Measurements from ENCODE around the gene FBXW2. TPM values are rescaled to one million over a fixed set of nuclear protein-coding genes. Genes with fewer than 3 reads are reported as not detected.
"Not testable (repeated sequence)": the region's sequence is repeated elsewhere in the genome, so short reads cannot be mapped to it uniquely, and the experiment has no call there.

Gene FBXW2
- total RNA-seq, 2 experiments from 2014 or later: 80.5 to 87.8 TPM

DNA sequence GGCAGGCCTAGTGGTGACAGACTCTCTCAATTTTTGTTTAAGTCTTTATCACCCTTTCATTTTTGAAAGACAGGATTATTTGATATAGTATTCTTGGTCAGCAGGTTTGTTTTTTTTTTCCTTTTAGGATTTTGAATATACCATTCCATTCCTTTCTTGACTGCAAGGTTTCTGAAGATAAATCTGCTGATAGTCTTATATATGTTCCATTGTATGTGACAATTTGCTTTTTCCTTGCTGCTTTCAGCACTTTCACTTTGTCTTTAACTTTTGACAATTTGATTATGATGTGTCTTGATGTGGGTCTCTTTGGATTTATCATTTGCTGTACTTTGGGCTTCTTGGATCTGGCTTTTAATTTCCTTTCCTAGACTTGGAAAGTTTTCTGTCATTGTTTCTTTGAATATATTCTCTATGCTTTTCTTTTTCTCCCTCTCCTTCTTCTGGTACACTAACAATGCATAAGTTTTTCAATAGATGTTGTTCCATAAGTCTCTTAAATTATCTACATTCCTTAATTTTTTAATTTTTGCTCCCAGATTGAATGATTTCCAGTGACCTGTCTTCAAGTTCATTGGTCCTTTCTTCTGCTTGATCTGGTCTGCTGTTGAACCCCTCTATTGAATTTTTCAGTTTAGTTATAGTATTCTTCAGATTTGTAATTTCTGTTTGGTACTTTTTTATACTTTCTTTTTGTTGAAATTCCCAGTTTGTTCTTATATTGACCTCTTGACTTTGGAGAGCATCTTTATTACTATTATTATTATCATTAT is 14.6 kb upstream of the FBXW2 start:
- POLR2A ChIA-PET: no interaction called here
- no peak for ATAC-seq (ENCODE audit: low read depth)
- DNase-seq: no peak
- Mint-ChIP-seq H3K27ac (no peak overlapping the region), H3K9me3 (peaks cover 33% of the 10 kb centered on the region), H3K4me1 (no peaks in the 10 kb centered on the region), H3K27me3 (no peaks in the 10 kb centered on the region), H3K4me3 (no peak overlapping the region), H3K36me3 (peaks cover 42% of the 10 kb centered on the region)

DNA sequence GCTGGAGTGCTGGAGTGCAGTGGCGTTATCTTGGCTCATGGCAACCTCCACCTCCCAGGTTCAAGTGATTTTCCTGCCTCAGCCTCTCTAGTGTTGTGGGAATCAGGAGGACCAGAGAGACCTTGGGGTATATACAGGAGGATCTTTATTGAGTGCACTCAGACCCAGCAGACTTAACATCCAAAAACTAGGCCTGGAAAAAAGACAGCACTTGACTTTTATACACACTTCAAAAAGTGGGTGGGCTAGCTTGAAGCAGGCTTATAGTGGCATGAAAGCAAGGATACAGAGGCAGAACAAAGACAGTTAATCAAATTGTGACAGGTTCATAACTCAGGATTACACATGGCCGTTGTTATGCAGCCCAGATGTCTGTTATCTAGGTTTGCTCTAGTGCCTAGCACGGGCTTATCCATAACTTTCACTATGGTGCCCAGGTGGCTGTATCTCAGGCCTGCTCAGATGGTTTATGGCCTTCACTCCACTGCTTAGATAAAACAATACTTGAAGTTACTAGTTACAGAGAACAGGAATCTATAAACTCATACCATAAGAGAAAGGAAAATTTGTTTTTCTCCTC is 11.7 kb upstream of the FBXW2 start:
- H3K36me3 Mint-ChIP-seq: peaks cover 32% of the 10 kb centered on the region
- H3K9me3 Mint-ChIP-seq: peaks cover 29% of the 10 kb centered on the region
- H3K27me3 Mint-ChIP-seq; ATAC-seq (ENCODE audit: low read depth); POLR2A ChIA-PET; H3K27ac Mint-ChIP-seq; H3K4me1 Mint-ChIP-seq; H3K4me3 Mint-ChIP-seq; DNase-seq: not testable (repeated sequence)

DNA sequence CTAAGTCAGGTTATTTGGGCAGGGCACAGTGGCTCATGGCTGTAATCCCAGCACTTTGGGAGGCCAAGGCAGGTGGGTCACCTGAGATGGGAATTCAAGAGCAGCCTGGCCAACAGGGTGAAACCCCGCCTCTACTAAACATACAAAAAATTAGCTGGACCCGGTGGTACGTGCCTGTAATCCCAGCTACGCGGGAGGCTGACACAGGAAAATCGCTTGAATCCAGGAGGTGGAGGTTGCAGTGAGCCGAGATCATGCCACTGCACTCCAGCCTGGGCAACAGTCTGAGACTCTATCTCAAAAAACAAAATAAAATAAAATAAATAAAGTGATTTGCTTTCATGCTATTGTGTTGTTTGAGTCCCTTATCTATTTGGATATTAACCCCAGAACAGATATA is 8.2 kb upstream of the FBXW2 start:
- ATAC-seq (ENCODE audit: low read depth) (no peak), DNase-seq (no peak)
- peaks cover 3% of the 10 kb centered on the region for H3K4me1 Mint-ChIP-seq
- peaks cover 8% of the 10 kb centered on the region for H3K36me3 Mint-ChIP-seq
- H3K27me3 Mint-ChIP-seq: no peaks in the 10 kb centered on the region
- POLR2A ChIA-PET: no interaction called here
- H3K27ac Mint-ChIP-seq: no peak overlapping the region
- H3K9me3 Mint-ChIP-seq: peaks cover 9% of the 10 kb centered on the region
- no peak overlapping the region for H3K4me3 Mint-ChIP-seq

DNA sequence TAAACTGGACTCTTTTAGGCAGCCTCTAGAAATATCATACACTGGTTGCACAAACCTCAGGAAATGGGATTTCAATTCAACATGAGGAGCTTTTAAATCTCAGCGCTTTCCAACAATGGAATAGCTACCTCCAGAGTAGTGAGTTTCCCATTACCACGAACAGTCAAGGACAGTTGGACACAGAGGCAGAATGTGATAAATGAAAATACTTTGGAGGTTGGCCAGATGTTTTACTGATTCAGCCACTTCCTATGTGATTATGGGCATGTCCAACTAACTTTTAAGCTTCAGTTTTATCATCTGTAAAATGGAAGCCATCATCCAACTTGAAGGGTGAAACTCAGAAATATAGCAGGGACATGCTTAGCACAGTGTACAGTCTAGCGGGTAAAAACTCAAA is 2.1 kb downstream of the FBXW2 start:
- POLR2A ChIA-PET: no interaction called here
- Mint-ChIP-seq H3K36me3 (peaks cover 14% of the 10 kb centered on the region), H3K27me3 (no peaks in the 10 kb centered on the region), H3K27ac (no peak overlapping the region), H3K9me3 (no peaks in the 10 kb centered on the region), H3K4me1 (peaks cover 50% of the 10 kb centered on the region), H3K4me3 (peak overlapping the region; percentile 77)
- ATAC-seq (ENCODE audit: low read depth) (no peak), DNase-seq (no peak)

DNA sequence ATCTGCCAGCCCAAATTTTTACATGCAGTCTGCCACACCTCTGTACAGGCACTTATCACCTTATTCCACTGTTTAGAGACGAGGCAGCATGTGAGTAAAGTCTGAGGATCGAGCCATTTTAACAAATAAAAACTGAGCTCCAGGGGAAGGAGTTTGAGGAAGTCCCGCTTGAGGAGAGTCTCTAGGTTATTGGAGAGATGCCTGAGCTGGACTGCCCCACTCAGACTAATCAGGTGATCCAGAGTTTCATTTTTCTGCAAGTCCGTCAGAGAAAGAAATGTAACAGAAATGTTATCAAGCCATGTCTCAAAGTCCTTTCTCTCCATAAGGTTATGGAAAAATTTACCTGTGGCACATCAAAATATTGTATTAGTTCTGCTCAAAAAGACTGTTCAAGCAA is 5.3 kb downstream of the FBXW2 start:
- Mint-ChIP-seq H3K4me3 (peak overlapping the region; percentile 9), H3K27ac (no peak overlapping the region)
- POLR2A ChIA-PET: interaction anchor here (0.8 to 1.4 kb wide), 2 partner anchors 10 to 112 kb away, joined by 3 read pairs; no protein-coding TSS in a partner anchor

DNA sequence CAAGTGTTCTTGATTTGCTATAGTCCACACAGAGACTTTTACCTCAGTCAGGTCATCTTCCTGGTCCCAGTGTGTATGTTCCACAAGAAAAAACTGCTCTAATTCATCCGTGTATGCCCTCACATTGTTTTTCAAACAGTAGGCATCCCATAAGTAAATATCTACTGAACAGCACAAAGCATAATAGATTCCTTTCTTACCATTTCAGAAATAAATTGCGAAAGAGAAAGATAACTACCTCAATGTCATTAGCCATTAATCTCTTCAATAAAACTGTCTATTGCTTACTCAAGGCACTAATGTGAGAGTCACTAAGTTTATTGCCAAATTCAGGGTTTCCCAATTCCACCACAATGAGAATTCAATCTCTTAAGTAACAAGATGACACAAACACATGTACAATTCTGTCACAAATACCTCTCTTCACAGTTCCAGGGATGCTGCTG is 9.6 kb downstream of the FBXW2 start:
- H3K4me1 Mint-ChIP-seq: peaks cover 33% of the 10 kb centered on the region
- H3K27ac Mint-ChIP-seq: no peak overlapping the region
- no peaks in the 10 kb centered on the region for H3K9me3 Mint-ChIP-seq
- POLR2A ChIA-PET: no interaction called here
- DNase-seq (no peak), ATAC-seq (ENCODE audit: low read depth) (no peak)
- H3K36me3 Mint-ChIP-seq: peaks cover 53% of the 10 kb centered on the region
- H3K4me3 Mint-ChIP-seq: no peak overlapping the region
- H3K27me3 Mint-ChIP-seq: no peaks in the 10 kb centered on the region

More for the DNA sequence above, 5.3 kb downstream of the FBXW2 start:
- H3K36me3 Mint-ChIP-seq: peaks cover 37% of the 10 kb centered on the region
- ATAC-seq (ENCODE audit: low read depth) (no peak), DNase-seq (no peak)
- peaks cover 55% of the 10 kb centered on the region for H3K4me1 Mint-ChIP-seq
- H3K9me3 Mint-ChIP-seq: no peaks in the 10 kb centered on the region
- no peaks in the 10 kb centered on the region for H3K27me3 Mint-ChIP-seq

DNA sequence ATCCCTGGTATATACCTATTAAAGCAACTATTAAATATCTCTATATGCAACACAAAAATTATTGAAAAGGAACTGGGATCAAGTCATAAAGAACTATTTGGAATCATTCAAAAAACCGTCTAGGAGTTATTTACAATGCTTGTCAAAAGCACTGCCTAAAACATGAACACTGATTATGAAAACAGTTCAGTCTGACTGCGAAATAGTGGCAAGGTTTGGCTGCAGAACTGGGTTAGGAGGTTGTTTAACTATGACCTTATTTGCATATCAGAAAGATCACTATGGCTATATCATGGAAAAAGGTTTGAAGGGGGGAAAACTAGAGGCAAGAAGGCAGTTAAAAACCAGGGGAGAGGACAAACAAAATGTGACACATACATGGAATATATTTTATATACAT is 12.0 kb downstream of the FBXW2 start:
- peaks cover 27% of the 10 kb centered on the region for H3K4me1 Mint-ChIP-seq
- H3K36me3 Mint-ChIP-seq: peaks cover 55% of the 10 kb centered on the region
- ATAC-seq (ENCODE audit: low read depth) (no peak), DNase-seq (no peak)
- H3K27ac Mint-ChIP-seq: no peak overlapping the region
- POLR2A ChIA-PET: no interaction called here
- H3K4me3 Mint-ChIP-seq: no peak overlapping the region
- H3K9me3 Mint-ChIP-seq: no peaks in the 10 kb centered on the region
- no peaks in the 10 kb centered on the region for H3K27me3 Mint-ChIP-seq

DNA sequence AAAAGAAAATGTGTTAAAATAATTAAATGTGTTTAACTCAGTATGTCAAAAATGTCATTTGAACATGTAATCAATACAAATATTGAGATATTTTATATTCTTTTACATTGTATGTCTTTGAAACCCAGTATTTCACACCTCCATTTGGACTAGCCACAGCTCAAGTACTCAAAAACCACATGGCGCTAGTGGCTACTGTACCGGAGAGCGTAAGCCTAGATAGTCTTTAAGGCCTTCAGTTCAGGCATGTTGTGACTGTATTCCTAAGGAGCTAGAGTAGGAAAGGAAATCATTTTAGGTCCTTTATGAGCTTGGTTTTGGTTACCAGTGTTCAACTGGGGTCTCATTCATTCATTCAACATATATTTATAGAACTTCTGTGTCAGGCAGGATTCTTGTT is 12.8 kb downstream of the FBXW2 start:
- DNase-seq (no peak), ATAC-seq (ENCODE audit: low read depth) (no peak)
- Mint-ChIP-seq H3K4me1 (peaks cover 21% of the 10 kb centered on the region), H3K9me3 (no peaks in the 10 kb centered on the region), H3K4me3 (no peak overlapping the region), H3K27ac (no peak overlapping the region), H3K27me3 (no peaks in the 10 kb centered on the region), H3K36me3 (peaks cover 50% of the 10 kb centered on the region)
- POLR2A ChIA-PET: interaction anchor here (1.1 to 1.2 kb wide), 2 partner anchors 12 to 15 kb away, joined by 3 to 4 read pairs; partner anchors contain the start of gene FBXW2

DNA sequence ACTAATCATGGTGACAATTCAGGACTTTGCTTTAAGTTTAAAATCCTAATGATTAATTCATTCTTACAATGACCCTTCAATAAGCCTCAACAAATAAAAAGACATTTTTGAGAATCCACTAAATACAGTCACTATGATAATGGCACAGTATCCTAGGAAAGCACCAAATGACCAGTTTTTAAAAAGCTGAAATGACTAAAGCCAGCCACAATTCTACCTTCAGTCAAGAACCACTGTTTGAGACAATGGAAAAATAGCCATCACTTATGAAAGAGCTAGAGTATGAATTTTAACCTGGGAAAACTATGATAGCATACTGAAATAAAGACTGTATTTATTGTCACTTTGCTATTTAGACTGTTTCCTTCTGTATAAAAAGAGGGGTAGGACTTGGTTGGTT is 14.0 kb downstream of the FBXW2 start:
- no peaks in the 10 kb centered on the region for H3K9me3 Mint-ChIP-seq
- POLR2A ChIA-PET: interaction anchor here (0.6 kb wide), 1 partner anchor 18 kb away, joined by 3 read pairs; no protein-coding TSS in a partner anchor
- DNase-seq (no peak), ATAC-seq (ENCODE audit: low read depth) (no peak)
- no peaks in the 10 kb centered on the region for H3K27me3 Mint-ChIP-seq
- H3K4me3 Mint-ChIP-seq: no peak overlapping the region
- peaks cover 20% of the 10 kb centered on the region for H3K4me1 Mint-ChIP-seq
- H3K27ac Mint-ChIP-seq: no peak overlapping the region
- peaks cover 49% of the 10 kb centered on the region for H3K36me3 Mint-ChIP-seq

DNA sequence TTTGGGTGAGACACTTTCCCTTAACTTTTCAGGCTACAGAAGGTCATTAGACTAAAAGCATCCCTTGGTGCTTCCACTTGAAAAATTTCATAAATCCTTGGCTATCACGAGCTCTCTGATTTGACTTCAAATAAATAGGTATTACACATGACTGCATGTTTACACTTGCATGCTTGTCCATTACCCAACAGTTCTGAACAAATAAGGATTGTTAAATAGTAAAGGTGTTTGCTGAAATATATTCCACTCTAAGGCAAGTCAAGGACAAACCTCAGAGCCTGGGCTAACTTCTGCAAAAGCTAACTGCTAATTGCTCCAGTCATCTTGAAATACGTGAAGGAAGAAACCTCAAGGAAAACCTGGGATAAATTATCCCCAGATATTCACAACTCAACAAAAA is 14.5 kb downstream of the FBXW2 start:
- no peak overlapping the region for H3K27ac Mint-ChIP-seq
- H3K4me1 Mint-ChIP-seq: peaks cover 19% of the 10 kb centered on the region

DNA sequence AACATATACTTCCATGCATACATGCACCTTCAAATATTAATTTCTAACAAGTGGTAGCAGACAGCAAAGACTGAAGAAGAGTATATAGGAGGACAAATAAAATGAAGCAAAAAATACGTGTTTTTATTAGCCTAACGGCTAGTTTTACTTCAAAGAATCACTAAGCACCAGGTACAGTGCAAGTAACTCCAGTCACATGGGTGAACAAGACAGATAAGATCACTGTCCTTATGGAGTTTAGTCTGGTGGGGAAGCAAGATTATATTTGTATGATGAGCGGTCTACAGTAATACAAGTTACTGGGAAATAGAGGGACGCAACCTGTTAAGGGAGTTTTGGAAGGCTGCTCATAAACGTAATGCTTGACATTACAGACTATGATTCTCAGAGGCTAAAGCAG is 16.0 kb downstream of the FBXW2 start:
- peaks cover 35% of the 10 kb centered on the region for H3K36me3 Mint-ChIP-seq
- no peak for ATAC-seq (ENCODE audit: low read depth)
- no peaks in the 10 kb centered on the region for H3K27me3 Mint-ChIP-seq
- no peak overlapping the region for H3K4me3 Mint-ChIP-seq
- POLR2A ChIA-PET: no interaction called here
- H3K27ac Mint-ChIP-seq: no peak overlapping the region
- H3K9me3 Mint-ChIP-seq: no peaks in the 10 kb centered on the region
- DNase-seq: no peak
- peaks cover 17% of the 10 kb centered on the region for H3K4me1 Mint-ChIP-seq

More for the DNA sequence above, 14.5 kb downstream of the FBXW2 start:
- no peak for DNase-seq
- Mint-ChIP-seq H3K27me3 (no peaks in the 10 kb centered on the region), H3K9me3 (no peaks in the 10 kb centered on the region), H3K36me3 (peaks cover 44% of the 10 kb centered on the region), H3K4me3 (no peak overlapping the region)
- ATAC-seq (ENCODE audit: low read depth): no peak
- POLR2A ChIA-PET: interaction anchor here (1.2 kb wide), 1 partner anchor 9 kb away, joined by 3 read pairs; no protein-coding TSS in a partner anchor

DNA sequence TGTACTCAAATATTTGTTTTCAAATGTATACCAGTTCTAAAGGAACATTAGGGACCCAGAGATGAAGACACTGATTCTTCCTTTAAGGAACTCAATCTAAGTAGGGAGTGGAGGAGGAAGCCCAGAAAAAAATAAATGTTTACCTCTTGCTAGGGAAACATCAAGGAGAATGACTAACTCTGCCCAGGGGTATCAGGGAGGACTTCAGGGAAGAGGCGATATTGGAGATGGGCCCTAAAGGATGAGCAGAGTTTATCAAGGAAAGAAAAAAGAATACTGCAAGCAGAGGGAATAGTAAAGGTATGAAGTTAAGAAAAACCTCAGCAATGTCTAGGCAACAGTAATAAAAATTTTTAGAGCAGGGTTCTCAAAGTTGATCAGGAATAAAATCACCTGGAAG is 16.4 kb downstream of the FBXW2 start:
- no peak overlapping the region for H3K4me3 Mint-ChIP-seq
- POLR2A ChIA-PET: no interaction called here
- H3K36me3 Mint-ChIP-seq: peaks cover 34% of the 10 kb centered on the region
- DNase-seq: no peak
- H3K27me3 Mint-ChIP-seq: no peaks in the 10 kb centered on the region
- ATAC-seq (ENCODE audit: low read depth): no peak
- H3K27ac Mint-ChIP-seq: peak overlapping the region; percentile 73
- H3K4me1 Mint-ChIP-seq: peaks cover 17% of the 10 kb centered on the region
- H3K9me3 Mint-ChIP-seq: no peaks in the 10 kb centered on the region

DNA sequence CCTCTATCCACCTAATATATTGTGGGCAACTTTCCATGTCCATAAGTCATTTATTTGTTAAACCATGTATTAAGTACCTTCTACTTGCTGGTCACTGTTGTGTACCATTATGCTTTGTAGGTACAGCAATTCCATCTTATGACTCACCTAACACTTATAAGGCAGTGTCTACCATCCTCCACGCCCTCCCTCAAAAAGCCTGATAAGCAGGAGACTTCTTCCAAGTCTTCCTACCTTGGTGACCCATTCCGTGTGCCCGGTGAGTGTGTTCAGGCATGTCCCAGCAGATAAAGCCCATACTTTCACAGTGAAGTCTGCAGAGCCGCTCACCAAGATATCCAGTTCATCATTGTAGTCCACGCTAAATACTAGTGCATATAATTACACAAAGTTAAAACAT is 17.4 kb downstream of the FBXW2 start:
- Mint-ChIP-seq H3K27ac (no peak overlapping the region), H3K27me3 (no peaks in the 10 kb centered on the region), H3K4me3 (no peak overlapping the region), H3K36me3 (peaks cover 38% of the 10 kb centered on the region), H3K9me3 (no peaks in the 10 kb centered on the region), H3K4me1 (peaks cover 21% of the 10 kb centered on the region)
- ATAC-seq (ENCODE audit: low read depth) (no peak), DNase-seq (no peak)
- POLR2A ChIA-PET: no interaction called here

DNA sequence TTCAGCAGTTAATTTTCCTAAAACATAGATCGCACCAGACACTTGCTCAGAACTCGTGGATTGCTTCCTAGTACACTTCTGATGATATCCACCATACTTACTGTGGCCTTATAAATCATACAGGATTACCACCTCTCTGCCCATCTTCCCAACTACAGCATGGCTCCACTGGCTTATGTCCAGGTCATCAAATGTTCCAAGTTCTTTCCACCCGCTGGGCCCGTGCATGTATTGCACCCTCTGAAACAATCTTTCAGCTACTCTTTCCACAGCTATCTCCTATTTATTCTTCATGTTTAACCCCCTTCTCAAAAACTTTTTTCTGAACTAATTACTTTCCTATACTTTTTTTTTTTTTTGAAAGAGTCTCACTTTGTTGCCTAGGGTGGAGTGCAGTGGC is 18.5 kb downstream of the FBXW2 start:
- no peak overlapping the region for H3K27ac Mint-ChIP-seq
- no peak overlapping the region for H3K4me3 Mint-ChIP-seq
- peaks cover 44% of the 10 kb centered on the region for H3K36me3 Mint-ChIP-seq
- POLR2A ChIA-PET: interaction anchor here (0.7 to 2.0 kb wide), 2 partner anchors 19 to 196 kb away, joined by 3 to 4 read pairs; partner anchors contain the start of gene FBXW2
- DNase-seq: no peak
- peaks cover 26% of the 10 kb centered on the region for H3K4me1 Mint-ChIP-seq
- no peaks in the 10 kb centered on the region for H3K27me3 Mint-ChIP-seq
- no peaks in the 10 kb centered on the region for H3K9me3 Mint-ChIP-seq
- ATAC-seq (ENCODE audit: low read depth): no peak
